ENCODE data around the gene APOBEC4. TPM values are rescaled to one million over a fixed set of nuclear protein-coding genes. Genes with fewer than 3 reads are reported as not detected.
"Not testable (repeated sequence)": the region's sequence is repeated elsewhere in the genome, so short reads cannot be mapped to it uniquely, and the experiment has no call there.

Gene APOBEC4
- total and polyA plus RNA-seq, 12 donors: not detected

DNA sequence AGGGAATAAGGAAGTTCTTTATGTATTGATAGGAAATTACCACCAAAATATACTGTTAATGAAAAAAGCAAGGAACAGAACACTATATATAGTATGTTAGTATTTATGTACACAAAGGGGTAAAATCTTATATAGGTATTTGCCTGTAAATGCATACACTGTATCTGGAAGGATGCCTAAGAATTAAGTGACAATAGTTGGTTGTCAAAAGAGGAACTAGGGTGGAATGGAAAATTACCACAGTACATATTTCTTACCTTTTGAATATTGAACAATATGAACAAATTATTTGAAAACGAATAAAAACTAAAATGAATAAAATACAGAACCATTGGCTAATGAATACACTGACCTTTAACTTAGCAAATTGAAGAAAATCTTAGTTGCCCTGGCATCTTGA lies 31.1 kb downstream of the APOBEC4 start:
- Histone ChIP-seq H3K9me3 (replicated peaks in 1 of 3) (no peaks in the 10 kb centered on the region), H3K4me1 (replicated peaks in 1 of 2) (peaks cover 6 to 26% of the 10 kb centered on the region in 2 donors), H3K36me3 (replicated peaks in 1 of 2) (peaks cover 0 to 11% of the 10 kb centered on the region in 2 donors), H3K4me3 (no peak overlapping the region), H3K27ac (no peak overlapping the region), H3K27me3 (no peaks in the 10 kb centered on the region)
- intact Hi-C loops (cut with DNase I): loop anchor here in 1 of 2 donors (10.0 kb wide), 1 partner anchor 337 kb away; no protein-coding TSS in a partner anchor
- TF ChIP-seq, protein P1, sequence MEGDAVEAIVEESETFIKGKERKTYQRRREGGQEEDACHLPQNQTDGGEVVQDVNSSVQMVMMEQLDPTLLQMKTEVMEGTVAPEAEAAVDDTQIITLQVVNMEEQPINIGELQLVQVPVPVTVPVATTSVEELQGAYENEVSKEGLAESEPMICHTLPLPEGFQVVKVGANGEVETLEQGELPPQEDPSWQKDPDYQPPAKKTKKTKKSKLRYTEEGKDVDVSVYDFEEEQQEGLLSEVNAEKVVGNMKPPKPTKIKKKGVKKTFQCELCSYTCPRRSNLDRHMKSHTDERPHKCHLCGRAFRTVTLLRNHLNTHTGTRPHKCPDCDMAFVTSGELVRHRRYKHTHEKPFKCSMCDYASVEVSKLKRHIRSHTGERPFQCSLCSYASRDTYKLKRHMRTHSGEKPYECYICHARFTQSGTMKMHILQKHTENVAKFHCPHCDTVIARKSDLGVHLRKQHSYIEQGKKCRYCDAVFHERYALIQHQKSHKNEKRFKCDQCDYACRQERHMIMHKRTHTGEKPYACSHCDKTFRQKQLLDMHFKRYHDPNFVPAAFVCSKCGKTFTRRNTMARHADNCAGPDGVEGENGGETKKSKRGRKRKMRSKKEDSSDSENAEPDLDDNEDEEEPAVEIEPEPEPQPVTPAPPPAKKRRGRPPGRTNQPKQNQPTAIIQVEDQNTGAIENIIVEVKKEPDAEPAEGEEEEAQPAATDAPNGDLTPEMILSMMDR (IDR thresholded peaks at IDR 0.05): no peak
- TF ChIP-seq POLR2A (IDR thresholded peaks at IDR 0.05): no peak
- DNase-seq: no peak
- WGBS, 4 donors: 60 to 69% (median 67%) methylated on average over 1 of the region's 1 CpG

DNA sequence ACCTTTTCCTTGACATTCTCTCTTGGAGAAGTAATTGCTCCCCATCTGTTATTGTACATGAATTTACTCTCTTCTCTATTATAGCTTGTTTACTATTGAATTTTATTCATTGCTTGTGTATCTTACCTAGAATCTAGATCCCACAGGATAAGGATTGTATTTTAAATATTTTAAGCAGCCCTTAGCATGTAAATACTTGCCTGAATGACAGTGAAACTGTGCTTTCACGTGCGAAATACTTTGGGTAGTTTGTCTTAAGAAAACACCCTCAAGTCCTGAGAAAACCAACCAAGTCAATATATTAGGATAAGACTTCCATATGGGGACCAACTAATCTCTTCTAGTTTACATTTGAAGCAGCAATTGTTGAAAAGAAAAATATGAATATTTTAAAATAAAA lies 32.8 kb downstream of the APOBEC4 start:
- no peak overlapping the region for H3K27ac ChIP-seq
- H3K36me3 ChIP-seq (replicated peaks in 1 of 2): peaks cover 0 to 9% of the 10 kb centered on the region in 2 donors
- DNase-seq: no peak
- intact Hi-C loops (cut with DNase I): loop anchor here in 1 of 2 donors (10.0 kb wide), 1 partner anchor 336 kb away; no protein-coding TSS in a partner anchor
- H3K4me1 ChIP-seq (replicated peaks in 1 of 2): peaks cover 0 to 9% of the 10 kb centered on the region in 2 donors
- TF ChIP-seq, protein P1 (IDR thresholded peaks at IDR 0.05): no peak
- no peak for TF ChIP-seq POLR2A (IDR thresholded peaks at IDR 0.05)
- no peak overlapping the region for H3K4me3 ChIP-seq
- no peaks in the 10 kb centered on the region for H3K27me3 ChIP-seq
- 81 to 87% (median 86%) methylated on average over 2 of the region's 2 CpGs for WGBS, 4 donors
- no peaks in the 10 kb centered on the region for H3K9me3 ChIP-seq (replicated peaks in 1 of 3)

DNA sequence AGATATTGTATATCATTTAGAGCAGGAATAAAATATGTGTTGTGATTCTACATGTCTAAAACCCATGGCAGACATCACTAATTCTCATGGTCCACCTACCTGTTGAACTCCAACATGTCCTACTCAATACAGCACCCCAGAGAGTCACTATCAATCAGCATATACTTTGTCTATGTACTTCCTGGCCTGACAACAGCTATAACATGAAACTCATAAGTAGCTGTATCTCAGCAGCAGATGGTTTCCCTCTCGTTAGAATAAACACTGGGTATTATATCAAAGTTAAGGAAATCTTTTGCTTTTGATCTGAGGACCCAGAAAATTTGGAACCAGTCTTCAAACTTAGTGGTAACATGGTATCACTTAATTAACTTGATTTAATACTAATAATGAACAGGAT lies 33.3 kb downstream of the APOBEC4 start:
- Histone ChIP-seq H3K27ac (no peak overlapping the region), H3K27me3 (no peaks in the 10 kb centered on the region), H3K36me3 (replicated peaks in 1 of 2) (peaks cover 0 to 4% of the 10 kb centered on the region in 2 donors), H3K9me3 (replicated peaks in 1 of 3) (no peaks in the 10 kb centered on the region), H3K4me3 (no peak overlapping the region), H3K4me1 (replicated peaks in 1 of 2) (peaks cover 0 to 7% of the 10 kb centered on the region in 2 donors)
- TF ChIP-seq POLR2A (IDR thresholded peaks at IDR 0.05): no peak
- TF ChIP-seq, protein P1 (IDR thresholded peaks at IDR 0.05): no peak
- intact Hi-C loops (cut with DNase I): loop anchor here in 1 of 2 donors (10.0 kb wide), 1 partner anchor 335 kb away; no protein-coding TSS in a partner anchor
- WGBS, 4 donors: 78 to 90% (median 84%) methylated on average over 1 of the region's 1 CpG
- DNase-seq: no peak

DNA sequence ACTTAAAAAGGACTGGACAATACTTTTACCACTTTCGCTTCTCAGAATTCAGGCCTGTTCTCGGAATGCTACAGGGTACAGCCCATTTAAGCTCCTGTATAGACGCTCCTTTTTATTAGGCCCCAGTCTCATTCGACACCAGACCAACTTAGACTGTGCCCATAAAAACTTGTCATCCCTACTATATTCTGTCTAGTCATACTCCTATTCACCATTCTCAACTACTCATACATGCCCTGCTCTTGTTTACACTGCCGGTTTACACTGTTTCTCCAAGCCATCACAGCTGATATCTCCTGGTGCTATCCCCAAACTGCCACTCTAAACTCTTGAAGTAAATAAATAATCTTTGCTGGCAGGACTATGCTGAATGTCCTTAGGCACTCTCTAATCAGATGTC lies 34.9 kb downstream of the APOBEC4 start:
- H3K4me3 ChIP-seq; H3K27ac ChIP-seq; H3K4me1 ChIP-seq (replicated peaks in 1 of 2); H3K36me3 ChIP-seq (replicated peaks in 1 of 2); intact Hi-C loops (cut with DNase I); H3K9me3 ChIP-seq (replicated peaks in 1 of 3); H3K27me3 ChIP-seq; DNase-seq: not testable (repeated sequence)
- 81 to 98% (median 94%) methylated on average over 5 of the region's 5 CpGs for WGBS, 4 donors

DNA sequence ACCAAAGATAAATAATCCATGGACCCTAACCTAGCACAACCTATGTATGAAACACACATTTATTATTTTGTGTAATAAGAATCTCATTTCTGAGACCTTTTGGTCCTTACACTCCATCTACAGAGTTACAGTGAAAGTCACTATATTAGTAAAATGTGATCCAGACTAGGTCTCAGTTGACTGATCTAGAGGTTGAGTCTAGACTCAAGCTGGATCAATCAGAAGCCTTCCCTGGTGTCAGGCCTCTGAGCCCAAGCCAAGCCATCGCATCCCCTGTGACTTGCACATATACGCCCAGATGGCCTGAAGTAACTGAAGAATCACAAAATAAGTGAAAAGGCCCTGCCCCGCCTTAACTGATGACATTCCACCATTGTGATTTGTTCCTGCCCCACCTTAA lies 40.1 kb downstream of the APOBEC4 start:
- 85 to 92% (median 87%) methylated on average over 2 to 3 of the region's 3 CpGs for WGBS, 4 donors
- H3K27me3 ChIP-seq; H3K4me1 ChIP-seq (replicated peaks in 1 of 2); H3K27ac ChIP-seq; H3K36me3 ChIP-seq (replicated peaks in 1 of 2); intact Hi-C loops (cut with DNase I); H3K9me3 ChIP-seq (replicated peaks in 1 of 3); H3K4me3 ChIP-seq; DNase-seq: not testable (repeated sequence)
